WERI-Rb-1 (cell line): ENCODE data around the gene ZNF416.
A peak's percentile ranks its signal among the peaks of the same experiment; 100 is the strongest.

Experiments used
- DNase-seq: peaks from one replicate; pipeline ENCODE4 v3.0.0-alpha.2; 2020
- H3K27ac ChIP-seq: fragments of 250-450 bp; sonication (Bioruptor Pico); 2 replicates; pipeline ENCODE4 v1.5.1; 2020; ENCODE audit warnings: mild to moderate bottlenecking, moderate library complexity
- H3K27me3 ChIP-seq: fragments of 250-450 bp; sonication (Bioruptor Pico); 2 replicates; pipeline ENCODE4 v1.5.1; 2021; ENCODE audit warnings: mild to moderate bottlenecking, low read depth, moderate library complexity; ENCODE audit not compliant: insufficient read depth, severe bottlenecking
- H3K36me3 ChIP-seq: fragments of 250-450 bp; sonication (Bioruptor Pico); 2 replicates; pipeline ENCODE4 v1.5.1; 2020; ENCODE audit warnings: mild to moderate bottlenecking, moderate library complexity
- H3K4me3 ChIP-seq: 2 replicates; pipeline ENCODE4 v1.5.1; 2011; ENCODE audit warnings: low read depth, mild to moderate bottlenecking, control low read depth, low read length
- H3K9me3 ChIP-seq: fragments of 250-450 bp; sonication (Bioruptor Pico); 2 replicates; pipeline ENCODE4 v1.5.1; 2021; ENCODE audit warnings: mild to moderate bottlenecking, moderate library complexity; ENCODE audit not compliant: severe bottlenecking
- CTCF ChIP-seq: IDR thresholded peaks from 2 replicates; pipeline ENCODE4 v1.5.1; 2011; ENCODE audit warnings: low read depth, mild to moderate bottlenecking, control low read depth, inconsistent platforms, low read length

The ZNF416 gene

DNA sequence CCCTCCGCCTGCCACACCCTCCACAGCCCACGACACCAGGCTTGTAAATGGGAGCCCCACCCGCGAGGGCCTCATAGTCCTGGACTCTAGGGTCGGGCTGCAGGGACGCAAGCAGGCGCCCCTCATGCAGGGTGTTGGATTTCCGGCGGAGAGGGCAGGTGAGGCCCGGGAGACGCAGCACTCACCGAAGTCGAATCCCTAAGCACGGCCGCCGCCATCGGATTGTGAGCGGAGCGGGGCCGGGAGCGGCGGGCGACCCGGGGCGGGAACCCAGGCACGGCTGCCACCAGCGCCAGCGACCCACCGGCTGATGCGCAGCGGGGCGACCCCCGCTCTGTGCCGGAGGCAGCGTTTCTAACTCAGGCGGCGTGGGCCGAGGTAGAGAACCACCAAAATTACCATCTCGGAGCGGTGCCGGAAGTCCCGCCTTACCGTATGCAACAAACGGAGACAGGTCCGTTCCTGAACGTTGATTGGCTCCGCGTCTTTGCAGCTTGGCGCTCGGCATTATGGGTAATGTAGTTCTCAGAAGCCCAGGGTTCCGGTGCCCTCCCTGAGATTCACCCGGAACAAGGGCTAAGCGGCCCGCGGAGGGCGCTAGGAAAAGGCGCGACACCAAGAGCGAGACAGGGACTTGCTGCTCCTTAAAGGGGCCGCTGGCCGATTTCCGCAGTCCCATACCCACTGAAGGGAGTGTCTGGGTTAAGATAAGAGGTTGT is at the start of gene ZNF416:
Gene ZNF416 (minus strand): TSS at position 425 of the 719 bp plus-strand sequence. CDS start 207 bp downstream, at position 218.
- DNase-seq, result peak; percentile 98
- H3K27ac ChIP-seq, result peak within 1 kb of the TSS; percentile 76
- H3K27me3 ChIP-seq, result no peaks in the 10 kb centered on the region
- peaks cover 5% of the 10 kb centered on the region for H3K9me3 ChIP-seq
- H3K4me3 ChIP-seq, result peak within 1 kb of the TSS; percentile 84
- peaks cover 40% of the 10 kb centered on the region for H3K36me3 ChIP-seq
- no peak for TF ChIP-seq CTCF

- H3K9me3 ChIP-seq, result peaks cover 29% of the 10 kb centered on the region
Measured at GRCh38 chr19:57623091-57623490, 44.4 kb upstream of the ZNF416 start.

DNA sequence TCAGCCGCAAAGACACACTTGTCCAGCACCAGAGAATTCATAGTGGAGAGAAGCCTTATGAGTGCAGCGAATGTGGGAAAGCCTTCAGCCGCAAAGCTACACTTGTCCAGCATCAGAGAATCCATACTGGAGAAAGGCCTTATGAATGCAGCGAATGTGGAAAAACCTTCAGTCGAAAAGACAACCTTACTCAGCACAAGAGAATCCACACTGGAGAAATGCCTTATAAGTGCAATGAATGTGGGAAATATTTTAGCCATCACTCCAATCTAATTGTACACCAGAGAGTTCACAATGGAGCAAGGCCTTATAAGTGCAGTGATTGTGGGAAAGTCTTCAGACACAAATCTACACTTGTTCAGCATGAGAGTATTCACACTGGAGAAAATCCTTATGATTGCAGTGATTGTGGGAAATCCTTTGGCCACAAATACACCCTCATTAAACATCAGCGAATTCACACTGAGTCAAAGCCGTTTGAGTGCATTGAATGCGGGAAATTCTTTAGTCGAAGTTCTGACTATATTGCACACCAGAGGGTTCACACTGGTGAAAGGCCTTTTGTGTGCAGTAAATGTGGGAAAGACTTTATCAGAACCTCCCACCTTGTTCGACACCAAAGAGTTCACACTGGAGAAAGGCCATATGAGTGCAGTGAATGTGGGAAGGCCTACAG is 42.1 kb upstream of the ZNF416 start:
- Histone ChIP-seq H3K9me3 (peaks cover 29% of the 10 kb centered on the region), H3K27ac (no peak overlapping the region), H3K4me3 (no peak overlapping the region), H3K36me3 (peaks cover 85% of the 10 kb centered on the region), H3K27me3 (no peaks in the 10 kb centered on the region)
- no peak for DNase-seq
- TF ChIP-seq CTCF, result no peak

More at GRCh38 chr19:57623091-57623490, 44.4 kb upstream of the ZNF416 start:
- H3K27me3 ChIP-seq, result no peaks in the 10 kb centered on the region
- peaks cover 62% of the 10 kb centered on the region for H3K36me3 ChIP-seq
- no peak overlapping the region for H3K27ac ChIP-seq
- no peak for TF ChIP-seq CTCF
- H3K4me3 ChIP-seq, result no peak overlapping the region
- no peak for DNase-seq

DNA sequence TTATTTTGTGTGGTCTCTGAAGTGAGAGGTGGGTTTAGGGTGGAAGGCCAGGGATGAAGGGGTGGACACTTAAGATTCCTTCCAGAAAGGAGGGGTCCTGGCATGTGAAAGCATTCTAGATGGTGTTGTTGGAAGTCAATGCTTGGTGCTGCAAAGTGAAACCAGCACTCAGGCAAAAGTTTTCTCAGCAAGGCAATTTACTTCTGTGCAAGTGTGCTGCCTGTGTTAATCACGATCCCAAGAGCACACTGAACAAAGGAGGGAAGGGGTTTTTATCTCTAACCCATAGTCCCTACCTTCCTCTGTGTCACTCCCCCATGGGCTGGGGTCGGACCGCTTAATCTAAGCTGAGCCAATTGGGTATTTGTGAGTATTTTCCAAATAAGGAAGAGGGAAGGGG is 36.6 kb upstream of the ZNF416 start:
- DNase-seq, result no peak
- H3K27me3 ChIP-seq, result no peaks in the 10 kb centered on the region
- H3K9me3 ChIP-seq, result peaks cover 23% of the 10 kb centered on the region
- H3K27ac ChIP-seq, result no peak overlapping the region
- peaks cover 58% of the 10 kb centered on the region for H3K36me3 ChIP-seq
- no peak for TF ChIP-seq CTCF
- H3K4me3 ChIP-seq, result no peak overlapping the region

GRCh38 chr19:57613941-57614743 is 35.4 kb upstream of the ZNF416 start, which contains the start of gene ZNF134:
Gene ZNF134 (plus strand): TSS chr19:57614242. CDS start chr19:57619469, 5,227 bp downstream.
- Histone ChIP-seq H3K9me3 (peaks cover 11% of the 10 kb centered on the region), H3K27ac (peak within 1 kb of the TSS; percentile 73), H3K36me3 (peaks cover 46% of the 10 kb centered on the region), H3K27me3 (no peaks in the 10 kb centered on the region), H3K4me3 (peak within 1 kb of the TSS; percentile 99)
- TF ChIP-seq CTCF, result no peak
- peak; percentile 92 for DNase-seq
